ENCODE data around the gene DLG2. TPM values are rescaled to one million over a fixed set of nuclear protein-coding genes. Genes with fewer than 3 reads are reported as not detected.

Gene DLG2
- total and polyA plus RNA-seq, 7 donors, result 0.23 to 5.3 (median 3.4) TPM

GRCh38 chr11:85423794-85424193 is 203.3 kb downstream of the DLG2 start:
- 92 to 94% (median 93%) methylated on average over 3 of the region's 3 CpGs for WGBS, 3 donors
- TF ChIP-seq CTCF (IDR thresholded peaks at IDR 0.05), result no peak
- intact Hi-C loops (cut with DNase I), result no loop called here
- Histone ChIP-seq H3K9me3 (peaks cover 2% of the 10 kb centered on the region), H3K4me1 (no peaks in the 10 kb centered on the region), H3K27me3 (ENCODE audit: insufficient read depth in 3 of 3, low read length in 2 of 3) (no peaks in the 10 kb centered on the region), H3K4me3 (no peak overlapping the region), H3K36me3 (ENCODE audit: insufficient read depth in 1 of 2, low read depth in 1 of 2) (no peaks in the 10 kb centered on the region), H3K27ac (no peak overlapping the region)
- no peak for ATAC-seq
- no peak for DNase-seq

- DNase-seq (no peak), ATAC-seq (no peak)
- no peaks in the 10 kb centered on the region for H3K4me1 ChIP-seq
- no peak overlapping the region for H3K4me3 ChIP-seq
- H3K36me3 ChIP-seq (ENCODE audit: insufficient read depth in 1 of 2, low read depth in 1 of 2), result no peaks in the 10 kb centered on the region
- intact Hi-C loops (cut with DNase I), result no loop called here
- 84 to 88% (median 85%) methylated on average over 1 of the region's 1 CpG for WGBS, 3 donors
- TF ChIP-seq CTCF (IDR thresholded peaks at IDR 0.05), result no peak
- H3K27ac ChIP-seq, result no peak overlapping the region
- peaks cover 2% of the 10 kb centered on the region for H3K9me3 ChIP-seq
- no peaks in the 10 kb centered on the region for H3K27me3 ChIP-seq (ENCODE audit: insufficient read depth in 3 of 3, low read length in 2 of 3)
Observed at GRCh38 chr11:85423316-85423715, 203.8 kb downstream of the DLG2 start.

DNA sequence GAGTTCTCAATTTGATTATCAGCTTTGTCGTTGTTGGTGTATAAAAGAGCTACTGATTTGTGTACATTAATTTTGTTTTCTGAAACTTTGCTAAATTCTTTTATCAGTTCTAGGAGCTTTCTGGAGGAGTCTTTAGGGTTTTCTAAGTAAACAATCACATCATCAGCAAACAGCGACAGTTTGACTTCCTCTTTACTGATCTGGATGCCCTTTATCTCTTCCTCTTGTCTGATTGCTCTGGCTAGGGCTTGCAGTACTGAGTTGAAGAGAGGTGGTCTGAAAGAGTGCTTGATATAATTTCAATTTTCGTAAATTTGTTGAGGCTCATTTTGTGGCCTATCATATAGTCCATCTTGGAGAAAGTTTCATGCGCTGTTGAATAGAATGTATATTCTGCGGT is 213.0 kb downstream of the DLG2 start:
- ATAC-seq (no peak), DNase-seq (no peak)
- Histone ChIP-seq H3K4me1 (no peaks in the 10 kb centered on the region), H3K36me3 (ENCODE audit: insufficient read depth in 1 of 2, low read depth in 1 of 2) (no peaks in the 10 kb centered on the region), H3K27me3 (ENCODE audit: insufficient read depth in 3 of 3, low read length in 2 of 3) (no peaks in the 10 kb centered on the region), H3K4me3 (no peak overlapping the region), H3K27ac (no peak overlapping the region), H3K9me3 (peaks cover 14% of the 10 kb centered on the region)
- intact Hi-C loops (cut with DNase I), result no loop called here
- WGBS, 3 donors, result 94 to 95% (median 94%) methylated on average over 5 of the region's 5 CpGs
- no peak for TF ChIP-seq CTCF (IDR thresholded peaks at IDR 0.05)

DNA sequence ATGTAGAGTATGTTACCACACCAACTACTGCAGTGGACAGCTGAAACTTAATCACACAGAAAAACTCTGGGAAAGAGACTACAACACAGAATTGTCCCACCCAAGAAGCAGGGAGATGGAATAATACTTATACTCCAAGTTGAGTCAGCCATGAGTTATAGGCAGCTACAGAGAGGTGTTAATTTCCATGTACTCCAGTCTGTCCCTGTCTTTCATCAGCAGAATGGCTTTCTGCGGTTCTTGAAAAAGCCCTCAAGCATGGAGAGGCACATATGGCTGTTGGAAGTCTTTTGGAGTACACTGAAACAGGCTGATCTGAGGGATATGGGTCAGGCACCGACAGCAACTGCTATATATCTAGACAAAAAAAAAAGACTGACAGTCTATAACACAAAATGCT is 219.5 kb downstream of the DLG2 start:
- H3K4me3 ChIP-seq, result no peak overlapping the region
- no peak for DNase-seq
- H3K4me1 ChIP-seq, result no peaks in the 10 kb centered on the region
- H3K27ac ChIP-seq, result no peak overlapping the region
- H3K27me3 ChIP-seq (ENCODE audit: insufficient read depth in 3 of 3, low read length in 2 of 3), result no peaks in the 10 kb centered on the region
- intact Hi-C loops (cut with DNase I), result no loop called here
- no peak for TF ChIP-seq CTCF (IDR thresholded peaks at IDR 0.05)
- no peak for ATAC-seq
- H3K9me3 ChIP-seq, result no peaks in the 10 kb centered on the region
- WGBS, 3 donors, result 40 to 47% (median 43%) methylated on average over 2 of the region's 2 CpGs
- H3K36me3 ChIP-seq (ENCODE audit: insufficient read depth in 1 of 2, low read depth in 1 of 2), result no peaks in the 10 kb centered on the region

GRCh38 chr11:85406841-85407240 is 220.3 kb downstream of the DLG2 start:
- Histone ChIP-seq H3K9me3 (peaks cover 5% of the 10 kb centered on the region), H3K27ac (no peak overlapping the region), H3K4me1 (no peaks in the 10 kb centered on the region), H3K36me3 (ENCODE audit: insufficient read depth in 1 of 2, low read depth in 1 of 2) (no peaks in the 10 kb centered on the region), H3K4me3 (no peak overlapping the region), H3K27me3 (ENCODE audit: insufficient read depth in 3 of 3, low read length in 2 of 3) (no peaks in the 10 kb centered on the region)
- intact Hi-C loops (cut with DNase I), result no loop called here
- TF ChIP-seq CTCF (IDR thresholded peaks at IDR 0.05), result no peak
- ATAC-seq (no peak), DNase-seq (no peak)
- 84 to 90% (median 87%) methylated on average over 3 of the region's 3 CpGs for WGBS, 3 donors
